ENCODE measurements around the gene KRTAP25-1.

Gene KRTAP25-1

DNA sequence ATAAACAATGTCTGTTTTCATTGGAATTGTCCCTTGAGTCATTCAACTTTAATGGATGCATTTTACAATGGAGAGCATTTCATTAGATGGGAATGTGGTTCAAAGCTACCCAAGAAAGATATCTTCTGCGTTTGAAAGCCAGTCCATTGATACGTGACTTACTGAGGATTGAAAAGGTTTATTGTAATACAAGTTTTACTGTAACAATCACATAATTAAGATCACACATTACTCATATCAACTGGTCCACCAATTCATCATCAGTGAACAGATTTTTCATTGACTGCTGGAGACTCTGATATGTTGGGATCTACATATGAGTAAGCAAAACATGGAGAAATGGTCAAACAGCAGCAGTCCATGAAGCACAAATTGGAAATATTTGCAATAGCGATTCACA lies 39.4 kb downstream of the KRTAP25-1 start:
- no peak for DNase-seq

DNA sequence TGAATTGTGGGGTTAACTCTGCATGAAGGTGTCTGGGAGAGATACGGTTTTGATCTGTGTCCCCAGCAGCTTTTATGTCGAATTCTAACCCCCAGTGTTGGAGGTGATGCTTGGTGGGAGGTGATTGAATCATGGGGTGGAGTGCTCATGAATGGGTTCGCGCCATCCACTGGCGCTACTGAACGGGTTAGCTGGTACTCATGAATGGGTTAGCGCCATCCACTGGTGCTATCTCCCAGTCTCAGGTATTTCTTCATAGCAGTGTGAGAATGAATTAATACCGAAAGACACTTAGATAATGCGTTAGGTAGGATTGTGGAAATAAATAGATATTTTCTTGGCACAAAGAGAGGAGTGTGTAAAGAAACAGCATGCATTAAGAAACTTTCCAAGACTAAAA lies 40.5 kb downstream of the KRTAP25-1 start:
- DNase-seq: no peak

DNA sequence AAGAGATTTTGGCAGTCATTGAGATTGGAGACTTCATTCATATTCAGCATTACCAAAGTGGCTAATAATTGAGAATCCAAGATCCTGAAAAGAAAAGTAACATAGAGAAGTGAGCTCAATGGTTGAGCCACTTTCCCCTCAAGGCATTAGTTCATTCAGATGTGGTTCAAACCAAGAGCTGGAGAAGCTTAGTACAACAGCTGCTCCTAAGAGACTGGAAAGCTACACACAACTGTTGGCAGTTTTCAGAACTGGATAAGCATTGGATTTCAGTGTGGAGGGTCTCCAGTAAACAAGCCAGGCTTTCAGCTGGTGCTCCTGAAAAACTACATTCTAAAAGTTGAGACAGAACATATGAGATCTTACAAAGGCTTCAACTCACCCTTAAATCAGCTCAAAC lies 44.3 kb downstream of the KRTAP25-1 start:
- DNase-seq: no peak

DNA sequence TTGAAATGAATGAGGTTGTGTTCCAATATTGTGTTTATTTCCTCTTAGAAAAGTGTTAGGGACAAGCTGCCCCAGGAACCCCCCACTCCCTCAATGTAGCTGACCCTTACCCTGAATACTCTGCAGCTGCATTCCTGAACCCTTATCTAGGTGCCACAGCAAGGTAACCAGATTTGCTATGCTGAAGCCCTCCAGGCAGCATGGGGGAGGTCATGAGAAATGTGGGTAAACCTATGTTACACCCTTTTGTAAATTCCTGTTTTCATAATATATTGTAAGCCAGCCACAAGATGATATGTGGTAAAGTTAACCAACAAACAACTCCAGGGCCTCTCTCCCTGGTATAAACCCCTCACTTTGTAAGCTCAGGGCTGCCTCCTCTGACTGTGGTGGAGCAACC lies 45.6 kb downstream of the KRTAP25-1 start:
- DNase-seq: no peak

DNA sequence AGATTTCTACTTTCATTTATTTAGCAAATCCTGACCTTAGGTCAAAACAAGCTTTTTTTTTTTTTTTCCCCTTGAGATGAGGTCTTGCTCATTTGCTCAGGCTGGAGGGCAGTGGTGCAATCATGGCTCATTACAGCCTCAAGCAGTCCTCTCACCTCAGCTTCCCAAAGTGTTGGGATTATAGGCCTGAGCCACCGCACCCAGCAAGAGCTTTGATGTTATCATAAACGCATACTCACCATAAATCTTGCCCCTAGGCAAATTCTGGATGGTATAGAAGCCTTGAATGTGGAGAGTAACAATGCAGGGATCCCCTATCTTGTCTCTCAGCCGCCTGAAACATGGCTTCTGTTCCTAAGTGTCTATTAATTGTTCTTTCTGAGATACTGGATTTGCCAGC lies 48.7 kb downstream of the KRTAP25-1 start:
- no peak for DNase-seq

All from amygdala (tissue), 56 donors.